ENCODE data around the gene PTPRM.

- TF ChIP-seq CTCF (conservative IDR thresholded peaks at IDR 0.05; ENCODE audit: low read depth in 2 of 2), result peak; percentile 79 to 85
- TF ChIP-seq POLR2AphosphoS5 (IDR thresholded peaks at IDR 0.05; ENCODE audit: low read depth), result no peak
- TF ChIP-seq STAT1 (IDR thresholded peaks at IDR 0.05; ENCODE audit: unreplicated experiment), result no peak
- no peak for TF ChIP-seq REST (IDR thresholded peaks at IDR 0.05; ENCODE audit: unreplicated experiment)
- no peak for TF ChIP-seq EZH2phosphoT487 (IDR thresholded peaks at IDR 0.05; ENCODE audit: unreplicated experiment)
- TF ChIP-seq CREB1 (CRISPR knock-in tag; IDR thresholded peaks at IDR 0.05; ENCODE audit: low read depth), result no peak
- TF ChIP-seq EZH2 (IDR thresholded peaks at IDR 0.05; ENCODE audit: low read depth, unreplicated experiment), result no peak
- TF ChIP-seq ZNF331 (CRISPR knock-in tag; IDR thresholded peaks at IDR 0.05; ENCODE audit: low read depth), result no peak
- no peak for TF ChIP-seq NANOG (IDR thresholded peaks at IDR 0.05; ENCODE audit: borderline replicate concordance)
- no peak for TF ChIP-seq ETS1 (IDR thresholded peaks at IDR 0.05)
- no peak for TF ChIP-seq ZNF462 (CRISPR knock-in tag; IDR thresholded peaks at IDR 0.05)
Observed at GRCh38 chr18:8450013-8450412, 882.9 kb downstream of the PTPRM start.
